ENCODE results near the gene TMEM232. TPM values are rescaled to one million over a fixed set of nuclear protein-coding genes. Genes with fewer than 3 reads are reported as not detected.

TMEM232 gene
- total and polyA plus RNA-seq, 9 of the 15 experiments (the other 6 are each of a cell fraction or from before 2014, with no cell fraction given), result 0.09 to 2.2 (median 0.41) TPM

- no peak for TF ChIP-seq GATA2 (CRISPR knock-in tag; IDR thresholded peaks at IDR 0.05)
- TF ChIP-seq, protein P1, sequence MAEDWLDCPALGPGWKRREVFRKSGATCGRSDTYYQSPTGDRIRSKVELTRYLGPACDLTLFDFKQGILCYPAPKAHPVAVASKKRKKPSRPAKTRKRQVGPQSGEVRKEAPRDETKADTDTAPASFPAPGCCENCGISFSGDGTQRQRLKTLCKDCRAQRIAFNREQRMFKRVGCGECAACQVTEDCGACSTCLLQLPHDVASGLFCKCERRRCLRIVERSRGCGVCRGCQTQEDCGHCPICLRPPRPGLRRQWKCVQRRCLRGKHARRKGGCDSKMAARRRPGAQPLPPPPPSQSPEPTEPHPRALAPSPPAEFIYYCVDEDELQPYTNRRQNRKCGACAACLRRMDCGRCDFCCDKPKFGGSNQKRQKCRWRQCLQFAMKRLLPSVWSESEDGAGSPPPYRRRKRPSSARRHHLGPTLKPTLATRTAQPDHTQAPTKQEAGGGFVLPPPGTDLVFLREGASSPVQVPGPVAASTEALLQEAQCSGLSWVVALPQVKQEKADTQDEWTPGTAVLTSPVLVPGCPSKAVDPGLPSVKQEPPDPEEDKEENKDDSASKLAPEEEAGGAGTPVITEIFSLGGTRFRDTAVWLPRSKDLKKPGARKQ (CRISPR knock-in tag; IDR thresholded peaks at IDR 0.05), result no peak
These were observed 349.1 kb downstream of the TMEM232 start (continued) for GRCh38 chr5:110377361-110377760.

- no peak for DNase-seq (ENCODE audit: extremely low read depth in 1 of 4, low spot score in 3 of 4)
- Histone ChIP-seq H3K27me3 (ENCODE audit: control insufficient read depth in 2 of 2, insufficient read depth in 2 of 2, low read length in 2 of 2) (no peaks in the 10 kb centered on the region), H4K20me1 (replicated peaks; ENCODE audit: control insufficient read depth, insufficient read depth, low read length) (no peaks in the 10 kb centered on the region), H3K9ac (ENCODE audit: insufficient read depth in 1 of 2, low read depth in 2 of 2, low read length in 2 of 2) (no peak overlapping the region), H3K79me2 (ENCODE audit: control insufficient read depth, insufficient read depth, low read length) (no peaks in the 10 kb centered on the region), H3K4me3 (no peak overlapping the region), H3K9me1 (ENCODE audit: control insufficient read depth, insufficient read depth, low read length) (no peaks in the 10 kb centered on the region), H3K4me1 (replicated peaks in 1 of 2; ENCODE audit: control insufficient read depth in 2 of 2, insufficient read depth in 2 of 2, low read length in 2 of 2) (no peaks in the 10 kb centered on the region), H2AFZ (ENCODE audit: low read depth, low read length) (no peak overlapping the region), H3K9me3 (replicated peaks; ENCODE audit: control insufficient read depth, insufficient read depth, low read depth, low read length) (no peaks in the 10 kb centered on the region; the same call in 1 of the 2 replicates), H3K27ac (ENCODE audit: extremely low read depth, low read depth, low read length) (no peak overlapping the region), H3K36me3 (ENCODE audit: control insufficient read depth, insufficient read depth, low read length) (no peaks in the 10 kb centered on the region), H3K4me2 (ENCODE audit: insufficient read depth, low read length) (no peak overlapping the region)
- TF ChIP-seq MCM2 (IDR thresholded peaks at IDR 0.05; ENCODE audit: low read depth) (no peak), TFAM (CRISPR knock-in tag; conservative IDR thresholded peaks at IDR 0.05) (no peak), SAFB (IDR thresholded peaks at IDR 0.05; ENCODE audit: borderline replicate concordance, low read depth, low read length) (no peak), ATF1 (CRISPR knock-in tag; IDR thresholded peaks at IDR 0.05) (no peak), ATF1 (tag; IDR thresholded peaks at IDR 0.05) (no peak), TGIF2 (CRISPR knock-in tag; IDR thresholded peaks at IDR 0.05) (no peak)
- intact Hi-C loops (cut with micrococcal nuclease), result no loop called here
- WGBS (ENCODE audit: insufficient coverage, low coverage, missing lambda C conversion rate), result 0% methylated on average over 4 of the region's 4 CpGs
- CTCF ChIA-PET (ENCODE audit: low intra/inter-chr PET ratio), result no interaction called here
- FAIRE-seq, result no peak
- POLR2A ChIA-PET, result no interaction called here
- no peak for ATAC-seq
- BruUV-seq (replicated peaks), result no TSS peak
- in situ Hi-C loops (cut with MboI), result no loop called here
These were observed 350.1 kb downstream of the TMEM232 start for GRCh38 chr5:110376281-110376951.
